Measurements from ENCODE around the gene ITPR3. TPM values are rescaled to one million over a fixed set of nuclear protein-coding genes. Genes with fewer than 3 reads are reported as not detected.

Gene ITPR3
- polyA plus RNA-seq, 1 of the 3 experiments (the other 2 are of a cell fraction), result 8.1 TPM

- Histone ChIP-seq H3K4me2 (no peak overlapping the region), H3K9ac (no peak overlapping the region), H3K4me3 (ENCODE audit: low read depth in 2 of 2, low read length in 1 of 2) (no peak overlapping the region), H3K79me2 (ENCODE audit: insufficient read depth) (no peaks in the 10 kb centered on the region), H3K27ac (ENCODE audit: low read depth in 2 of 2, low read length in 1 of 2) (no peak overlapping the region), H3K27me3 (ENCODE audit: insufficient read depth) (peaks cover 55% of the 10 kb centered on the region), H3K9me3 (no peaks in the 10 kb centered on the region), H3F3A (replicated peaks; ENCODE audit: insufficient read depth) (no peaks in the 10 kb centered on the region), H3K4me1 (ENCODE audit: control insufficient read depth in 1 of 2, insufficient read depth in 2 of 2, low read depth in 1 of 2, low read length in 1 of 2) (no peaks in the 10 kb centered on the region), H3K9me2 (no peaks in the 10 kb centered on the region), H3K36me3 (replicated peaks in 1 of 2; ENCODE audit: control insufficient read depth in 1 of 2, insufficient read depth in 2 of 2, low read length in 1 of 2) (no peaks in the 10 kb centered on the region), H4K20me1 (ENCODE audit: insufficient read depth) (no peaks in the 10 kb centered on the region), H2AFZ (ENCODE audit: low read depth) (no peak overlapping the region)
- 43% methylated on average over 5 of the region's 5 CpGs for WGBS (ENCODE audit: low lambda C conversion rate)
- ChIA-PET CTCF (interaction anchor here (1.0 to 3.4 kb wide), 4 partner anchors 10 to 136 kb away, joined by 3 to 21 read pairs (median 10); partner anchors contain the start of gene UQCC2), POLR2A (interaction anchor here (1.1 kb wide), 1 partner anchor 10 kb away, joined by 3 read pairs; the partner anchor contains the start of gene UQCC2)
- no peak for DNase-seq
- no peak for TF ChIP-seq FOXJ3 (CRISPR knock-in tag; IDR thresholded peaks at IDR 0.05)
- TF ChIP-seq MAX (IDR thresholded peaks at IDR 0.05; ENCODE audit: low read depth), result no peak
- TF ChIP-seq CTCF (IDR thresholded peaks at IDR 0.05), result no peak
- TF ChIP-seq MEF2A (IDR thresholded peaks at IDR 0.05; ENCODE audit: borderline replicate concordance, low read depth), result no peak
- TF ChIP-seq IRF3 (IDR thresholded peaks at IDR 0.05; ENCODE audit: low read depth, low read length), result no peak
- TF ChIP-seq SIN3A (IDR thresholded peaks at IDR 0.05; ENCODE audit: borderline replicate concordance, low read depth, low read length), result no peak
- no peak for TF ChIP-seq TEAD4 (IDR thresholded peaks at IDR 0.05; ENCODE audit: borderline replicate concordance, insufficient read depth)
- TF ChIP-seq ELF1 (IDR thresholded peaks at IDR 0.05), result no peak
- TF ChIP-seq TAF1 (IDR thresholded peaks at IDR 0.05; ENCODE audit: borderline replicate concordance, low read depth, low read length), result no peak
- no peak for TF ChIP-seq EZH2phosphoT487 (IDR thresholded peaks at IDR 0.05; ENCODE audit: borderline replicate concordance, low read depth)
- TF ChIP-seq RCOR1 (IDR thresholded peaks at IDR 0.05; ENCODE audit: low read length), result no peak
- TF ChIP-seq RAD21 (IDR thresholded peaks at IDR 0.05; ENCODE audit: low read length), result no peak
- TF ChIP-seq USF1 (IDR thresholded peaks at IDR 0.05; ENCODE audit: borderline replicate concordance, low read depth), result no peak
- TF ChIP-seq EP300 (IDR thresholded peaks at IDR 0.05; ENCODE audit: borderline replicate concordance in 1 of 2, low read depth in 1 of 2, low read length in 1 of 2), result no peak
- TF ChIP-seq CHD2 (IDR thresholded peaks at IDR 0.05; ENCODE audit: low read length, partially characterized antibody), result no peak
- no peak for TF ChIP-seq PBX3 (IDR thresholded peaks at IDR 0.05)
- no peak for TF ChIP-seq TCF12 (IDR thresholded peaks at IDR 0.05)
- no peak for TF ChIP-seq MXI1 (IDR thresholded peaks at IDR 0.05; ENCODE audit: low read depth, low read length)
- no peak for TF ChIP-seq FOXM1 (IDR thresholded peaks at IDR 0.05; ENCODE audit: low read depth)
Observed at GRCh38 chr6:33721508-33721907, 100.4 kb downstream of the ITPR3 start.
